ENCODE measurements around the gene MTMR2. TPM values are rescaled to one million over a fixed set of nuclear protein-coding genes. Genes with fewer than 3 reads are reported as not detected.

MTMR2 gene
- total RNA-seq, 1 donor from 2014 or later: 68.0 TPM

GRCh38 chr11:95853862-95854261 is 70.0 kb downstream of the MTMR2 start:
- Histone ChIP-seq H3K27me3 (ENCODE audit: insufficient read depth, low read length) (no peaks in the 10 kb centered on the region), H3K27ac (ENCODE audit: low read depth, low read length) (no peak overlapping the region), H3K4me1 (ENCODE audit: insufficient read depth, low read length) (peaks cover 11% of the 10 kb centered on the region), H2AFZ (ENCODE audit: low read depth, low read length) (no peak overlapping the region), H3K79me2 (ENCODE audit: insufficient read depth, low read length) (no peaks in the 10 kb centered on the region), H3K9me3 (ENCODE audit: insufficient read depth, low read depth, low read length) (no peaks in the 10 kb centered on the region), H4K20me1 (ENCODE audit: insufficient read depth, low read length) (no peaks in the 10 kb centered on the region), H3K4me2 (ENCODE audit: low read length) (no peak overlapping the region), H3K36me3 (ENCODE audit: insufficient read depth, low read length) (peaks cover 30% of the 10 kb centered on the region), H3K9ac (ENCODE audit: low read length) (no peak overlapping the region), H3K4me3 (ENCODE audit: insufficient read depth, low read depth, low read length) (no peak overlapping the region)
- H3K4me1 Mint-ChIP-seq (ENCODE audit: low read depth, unreplicated experiment): no peaks in the 10 kb centered on the region
- no peak for TF ChIP-seq CTCF (IDR thresholded peaks at IDR 0.05; ENCODE audit: insufficient read depth, low read depth, low read length)
- TF ChIP-seq EZH2 (IDR thresholded peaks at IDR 0.05; ENCODE audit: insufficient read depth, low read length): no peak
- H3K4me3 Mint-ChIP-seq (ENCODE audit: unreplicated experiment): no peak overlapping the region
- no peaks in the 10 kb centered on the region for H3K9me3 Mint-ChIP-seq (ENCODE audit: unreplicated experiment)
- FAIRE-seq: no peak
- no peaks in the 10 kb centered on the region for H3K27me3 Mint-ChIP-seq (ENCODE audit: low read depth, unreplicated experiment)
- H3K36me3 Mint-ChIP-seq (ENCODE audit: low read depth, unreplicated experiment): peaks cover 4% of the 10 kb centered on the region
- H3K27ac Mint-ChIP-seq (ENCODE audit: unreplicated experiment): no peak overlapping the region
- DNase-seq (ENCODE audit: low read depth): no peak

GRCh38 chr11:95853138-95853537 is 70.8 kb downstream of the MTMR2 start:
- peaks cover 6% of the 10 kb centered on the region for H3K36me3 Mint-ChIP-seq (ENCODE audit: low read depth, unreplicated experiment)
- H3K9ac ChIP-seq (ENCODE audit: low read length): no peak overlapping the region
- no peaks in the 10 kb centered on the region for H3K9me3 Mint-ChIP-seq (ENCODE audit: unreplicated experiment)
- TF ChIP-seq CTCF (IDR thresholded peaks at IDR 0.05; ENCODE audit: insufficient read depth, low read depth, low read length) (no peak), EZH2 (IDR thresholded peaks at IDR 0.05; ENCODE audit: insufficient read depth, low read length) (no peak)
- H3K4me3 ChIP-seq (ENCODE audit: insufficient read depth, low read depth, low read length): no peak overlapping the region
- no peaks in the 10 kb centered on the region for H3K79me2 ChIP-seq (ENCODE audit: insufficient read depth, low read length)
- H4K20me1 ChIP-seq (ENCODE audit: insufficient read depth, low read length): no peaks in the 10 kb centered on the region
- H3K27me3 Mint-ChIP-seq (ENCODE audit: low read depth, unreplicated experiment): no peaks in the 10 kb centered on the region
- no peak for DNase-seq (ENCODE audit: low read depth)
- no peak overlapping the region for H2AFZ ChIP-seq (ENCODE audit: low read depth, low read length)
- H3K36me3 ChIP-seq (ENCODE audit: insufficient read depth, low read length): peaks cover 35% of the 10 kb centered on the region
- no peaks in the 10 kb centered on the region for H3K4me1 Mint-ChIP-seq (ENCODE audit: low read depth, unreplicated experiment)
- peaks cover 13% of the 10 kb centered on the region for H3K4me1 ChIP-seq (ENCODE audit: insufficient read depth, low read length)
- no peak overlapping the region for H3K27ac Mint-ChIP-seq (ENCODE audit: unreplicated experiment)
- no peak overlapping the region for H3K4me3 Mint-ChIP-seq (ENCODE audit: unreplicated experiment)
- H3K4me2 ChIP-seq (ENCODE audit: low read length): no peak overlapping the region
- no peak overlapping the region for H3K27ac ChIP-seq (ENCODE audit: low read depth, low read length)
- no peaks in the 10 kb centered on the region for H3K9me3 ChIP-seq (ENCODE audit: insufficient read depth, low read depth, low read length)
- FAIRE-seq: no peak
- no peaks in the 10 kb centered on the region for H3K27me3 ChIP-seq (ENCODE audit: insufficient read depth, low read length)

- peaks cover 4% of the 10 kb centered on the region for H3K36me3 Mint-ChIP-seq (ENCODE audit: low read depth, unreplicated experiment)
- H4K20me1 ChIP-seq (ENCODE audit: insufficient read depth, low read length): no peaks in the 10 kb centered on the region
- no peaks in the 10 kb centered on the region for H3K79me2 ChIP-seq (ENCODE audit: insufficient read depth, low read length)
- no peaks in the 10 kb centered on the region for H3K27me3 ChIP-seq (ENCODE audit: insufficient read depth, low read length)
- no peaks in the 10 kb centered on the region for H3K9me3 Mint-ChIP-seq (ENCODE audit: unreplicated experiment)
- no peak overlapping the region for H3K4me2 ChIP-seq (ENCODE audit: low read length)
- DNase-seq (ENCODE audit: low read depth): peak; percentile 34
- H3K4me3 ChIP-seq (ENCODE audit: insufficient read depth, low read depth, low read length): no peak overlapping the region
- H3K27me3 Mint-ChIP-seq (ENCODE audit: low read depth, unreplicated experiment): no peaks in the 10 kb centered on the region
- no peaks in the 10 kb centered on the region for H3K9me3 ChIP-seq (ENCODE audit: insufficient read depth, low read depth, low read length)
- H3K9ac ChIP-seq (ENCODE audit: low read length): no peak overlapping the region
- no peak overlapping the region for H3K27ac Mint-ChIP-seq (ENCODE audit: unreplicated experiment)
- H3K4me1 ChIP-seq (ENCODE audit: insufficient read depth, low read length): peaks cover 13% of the 10 kb centered on the region
- no peak overlapping the region for H2AFZ ChIP-seq (ENCODE audit: low read depth, low read length)
- H3K4me1 Mint-ChIP-seq (ENCODE audit: low read depth, unreplicated experiment): no peaks in the 10 kb centered on the region
- H3K36me3 ChIP-seq (ENCODE audit: insufficient read depth, low read length): peaks cover 28% of the 10 kb centered on the region
- peak overlapping the region; percentile 65 for H3K27ac ChIP-seq (ENCODE audit: low read depth, low read length)
- no peak overlapping the region for H3K4me3 Mint-ChIP-seq (ENCODE audit: unreplicated experiment)
- TF ChIP-seq EZH2 (IDR thresholded peaks at IDR 0.05; ENCODE audit: insufficient read depth, low read length) (no peak), CTCF (IDR thresholded peaks at IDR 0.05; ENCODE audit: insufficient read depth, low read depth, low read length) (no peak)
- FAIRE-seq: no peak
Observed at GRCh38 chr11:95850137-95850536, 73.8 kb downstream of the MTMR2 start.
